GM12891 (cell line): ENCODE data around the gene IMPDH1.

ENCODE experiments used
- PAX5 ChIP-seq: IDR thresholded peaks from 2 replicates; pipeline ENCODE4 v1.6.1; 2011; ENCODE audit warnings: low read length, moderate library complexity, mild to moderate bottlenecking; ENCODE audit not compliant: insufficient read depth, severe bottlenecking
- POLR2A ChIP-seq: IDR thresholded peaks from 2 replicates; pipeline ENCODE4 v1.6.1; 2011; ENCODE audit warnings: low read depth, low read length, control low read depth
- POLR2AphosphoS5 ChIP-seq: IDR thresholded peaks from 2 replicates; pipeline ENCODE4 v1.6.1; 2011; ENCODE audit warnings: low read depth, low read length, control low read depth

DNA sequence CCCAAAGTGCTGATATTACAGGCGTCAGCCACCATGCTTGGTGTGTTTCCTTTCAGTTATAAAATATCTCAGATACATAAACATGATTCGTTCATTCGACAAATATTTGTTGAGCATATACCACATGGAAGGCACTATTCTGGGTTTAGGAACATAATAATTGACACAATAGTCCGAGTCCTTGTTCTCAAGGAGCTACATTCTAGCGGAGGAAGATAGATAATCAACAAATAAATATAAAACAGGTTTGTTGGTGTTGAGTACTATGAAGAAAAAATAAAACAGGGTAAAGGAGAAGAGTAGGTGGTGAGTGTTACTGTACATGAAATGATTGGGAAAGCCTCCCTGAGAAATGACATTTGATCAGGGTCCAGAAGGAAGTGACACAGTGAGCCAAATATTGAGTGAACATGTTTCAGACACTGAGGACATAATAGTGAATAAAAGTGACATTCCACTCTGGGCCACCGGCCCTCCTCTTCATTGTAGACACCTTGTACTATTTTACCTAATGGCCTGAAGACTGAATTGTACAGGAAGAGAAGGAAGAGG is 39.0 kb upstream of the IMPDH1 start:
- TF ChIP-seq POLR2A (no peak), POLR2AphosphoS5 (no peak), PAX5 (no peak)
